G401.6 (cell line): ENCODE results near the gene MT2A.
"Not testable (repeated sequence)": the region's sequence is repeated elsewhere in the genome, so short reads cannot be mapped to it uniquely, and the experiment has no call there.

Experiments
- FAIRE-seq: peaks from 2 replicates; lab custom pipeline; 2012; peaks lifted over from hg19 to GRCh38; lab: Jason Lieb, UNC

Gene MT2A

DNA sequence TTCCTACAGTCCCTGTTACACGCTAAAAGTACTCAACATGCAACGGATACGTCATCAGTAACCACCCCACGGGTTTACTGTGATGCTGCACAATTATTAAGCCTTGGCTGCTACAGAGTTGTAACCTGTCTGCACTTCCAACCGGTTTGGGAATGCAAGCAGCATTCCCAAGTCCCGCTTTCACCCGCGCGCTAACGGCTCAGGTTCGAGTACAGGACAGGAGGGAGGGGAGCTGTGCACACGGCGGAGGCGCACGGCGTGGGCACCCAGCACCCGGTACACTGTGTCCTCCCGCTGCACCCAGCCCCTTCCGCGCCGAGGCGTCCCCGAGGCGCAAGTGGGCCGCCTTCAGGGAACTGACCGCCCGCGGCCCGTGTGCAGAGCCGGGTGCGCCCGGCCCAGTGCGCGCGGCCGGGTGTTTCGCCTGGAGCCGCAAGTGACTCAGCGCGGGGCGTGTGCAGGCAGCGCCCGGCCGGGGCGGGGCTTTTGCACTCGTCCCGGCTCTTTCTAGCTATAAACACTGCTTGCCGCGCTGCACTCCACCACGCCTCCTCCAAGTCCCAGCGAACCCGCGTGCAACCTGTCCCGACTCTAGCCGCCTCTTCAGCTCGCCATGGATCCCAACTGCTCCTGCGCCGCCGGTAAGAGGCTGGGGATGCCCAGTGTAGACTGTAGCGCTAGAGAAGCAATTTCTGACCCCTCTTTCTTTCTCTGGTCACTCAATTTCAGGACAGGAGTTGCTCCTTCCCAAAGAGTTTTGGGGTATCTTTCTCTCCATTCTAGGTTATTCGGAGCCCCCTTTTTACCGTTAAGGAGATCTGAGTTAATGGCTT lies at the start of gene MT2A:
Gene MT2A, plus strand, starts transcription at position 542 of the 833 bp plus-strand sequence. Its CDS starts 72 bp downstream, at position 614.
- no peak for FAIRE-seq

- no peak for FAIRE-seq
Observed at GRCh38 chr16:56559109-56559508, 49.3 kb upstream of the MT2A start.

- no peak for FAIRE-seq
Observed at GRCh38 chr16:56560447-56560846, 47.9 kb upstream of the MT2A start.

- FAIRE-seq: no peak
Observed at GRCh38 chr16:56561126-56561525, 47.3 kb upstream of the MT2A start.

GRCh38 chr16:56564793-56565477 lies 43.4 kb upstream of the MT2A start, which contains the start of gene MT4:
TSS of gene MT4 (plus strand) at chr16:56565073. CDS start at chr16:56565129, 56 bp downstream.
- FAIRE-seq: no peak

DNA sequence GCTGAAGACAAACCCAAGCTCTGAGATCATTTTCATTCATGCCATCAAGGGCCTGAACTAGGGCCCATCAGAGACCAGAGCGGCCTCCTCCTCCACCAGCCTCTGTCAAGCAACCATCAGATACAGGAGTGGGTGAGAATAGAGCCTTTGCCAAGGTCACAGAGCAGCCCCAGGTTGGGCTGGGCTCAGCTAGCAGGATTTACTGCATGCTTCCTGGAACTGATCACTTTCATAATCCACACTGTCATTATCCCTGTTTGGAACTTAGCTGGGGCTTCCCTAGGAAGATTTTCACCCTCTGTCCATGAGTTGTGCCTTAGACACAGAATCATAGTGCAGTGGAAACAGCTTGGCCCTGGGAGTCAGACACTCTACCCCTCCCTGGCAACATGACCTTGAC lies 38.4 kb upstream of the MT2A start:
- FAIRE-seq: no peak

DNA sequence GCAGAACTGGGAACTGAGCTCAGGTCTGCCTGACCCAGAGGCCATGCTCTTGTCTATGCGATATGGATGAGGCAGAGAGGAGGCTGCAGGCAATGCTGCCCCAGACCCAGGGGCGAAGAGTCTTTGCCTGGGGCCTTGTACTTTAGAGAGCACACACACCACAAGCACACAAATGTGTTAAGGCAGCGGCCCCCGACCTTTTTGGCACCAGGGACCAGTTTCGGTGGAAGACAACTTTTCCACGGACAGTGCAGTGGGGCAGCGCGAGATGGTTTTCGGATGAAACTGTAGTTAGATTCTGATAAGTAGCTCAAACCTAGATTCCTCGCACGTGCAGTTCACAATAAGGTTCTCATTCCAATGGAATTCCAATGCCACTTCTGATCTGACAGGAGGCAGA lies 36.9 kb upstream of the MT2A start:
- FAIRE-seq: no peak

DNA sequence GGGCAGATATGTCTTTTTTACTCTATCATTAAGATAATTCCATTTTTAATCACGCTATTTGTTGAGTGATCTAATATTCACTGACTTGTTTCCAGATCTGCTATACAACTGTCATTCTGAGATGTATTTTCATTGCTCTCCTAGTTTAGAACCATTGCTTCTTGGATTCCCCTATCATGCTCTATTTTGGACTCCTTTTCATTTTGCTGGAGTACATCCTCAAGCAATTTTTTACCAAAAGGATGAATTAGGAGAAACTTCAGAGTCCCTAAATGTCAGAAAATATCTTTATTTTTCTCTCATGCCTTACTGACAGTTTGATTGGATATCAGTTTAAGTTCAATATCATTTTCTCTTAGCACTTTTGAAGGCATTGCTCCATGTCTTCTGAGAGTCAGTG lies 33.8 kb upstream of the MT2A start:
- no peak for FAIRE-seq

DNA sequence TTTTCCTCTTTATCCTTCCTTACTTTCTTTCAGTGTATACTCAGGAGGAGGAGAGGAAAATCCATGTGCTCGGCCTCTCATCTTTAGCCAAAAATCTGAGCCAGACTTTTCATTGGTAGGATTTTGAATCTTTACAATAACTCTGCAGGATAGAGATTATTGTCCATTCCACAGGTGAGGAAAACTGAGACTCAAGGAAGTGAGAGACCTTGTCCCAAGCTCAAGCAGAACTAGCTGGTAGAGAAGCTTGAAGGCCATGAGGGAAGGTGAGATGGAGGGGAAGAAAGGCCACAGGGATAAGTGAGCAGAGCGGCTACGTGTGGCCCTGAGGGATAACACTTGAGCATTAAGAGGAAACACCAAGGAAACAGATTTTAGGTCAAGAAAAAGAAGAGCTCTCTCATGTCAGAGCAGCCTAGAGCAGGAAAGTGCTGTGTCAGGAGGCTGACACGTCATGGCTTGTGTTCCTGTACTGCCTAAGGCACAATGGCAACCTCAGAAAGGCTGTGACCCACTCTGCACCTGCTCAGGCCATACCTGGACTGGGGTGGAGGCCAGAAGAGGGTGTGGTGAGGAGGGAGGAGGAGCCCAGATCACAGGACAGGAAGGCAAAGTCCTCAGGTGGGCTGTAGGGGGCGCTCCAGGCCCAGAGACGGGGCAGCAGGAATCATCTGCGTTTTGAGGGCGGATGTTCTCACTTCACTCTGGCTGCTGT lies 31.6 kb upstream of the MT2A start:
- FAIRE-seq: no peak

DNA sequence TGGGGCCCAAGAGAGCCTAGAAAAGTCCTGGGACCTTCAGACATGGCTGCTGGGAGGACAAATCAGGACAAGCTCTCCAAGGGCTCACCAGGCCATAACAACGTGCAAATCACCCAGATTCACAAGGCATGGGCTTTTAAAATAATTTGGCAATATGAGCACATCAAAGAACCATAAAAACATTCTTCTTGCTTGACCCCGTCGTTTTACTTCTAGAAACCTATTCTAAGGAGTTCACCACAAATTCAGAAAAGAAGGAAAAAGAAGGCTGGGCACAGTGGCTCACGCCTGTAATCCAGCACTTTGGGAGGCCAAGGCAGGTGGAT lies 31.1 kb upstream of the MT2A start:
- FAIRE-seq: no peak

- no peak for FAIRE-seq
Observed at GRCh38 chr16:56580391-56581048, 27.9 kb upstream of the MT2A start.

DNA sequence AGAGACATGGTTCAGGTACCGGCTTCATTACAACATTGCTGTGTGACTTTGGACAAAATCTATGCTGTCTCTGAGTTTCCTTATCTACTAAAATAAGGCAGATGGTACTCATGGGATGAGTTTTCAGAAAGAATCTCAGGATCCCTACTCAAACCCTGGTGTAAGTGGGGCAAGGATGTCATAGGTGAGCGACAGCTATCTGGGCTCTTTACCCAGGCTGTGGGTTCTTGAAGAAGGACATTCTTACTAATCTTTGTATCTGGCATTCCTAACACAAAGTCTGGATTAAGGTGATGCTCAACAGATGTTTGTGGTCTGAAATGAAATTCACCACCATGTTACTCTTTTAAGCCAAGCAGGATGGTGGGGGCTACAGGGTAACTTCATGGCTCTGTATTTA lies 25.5 kb upstream of the MT2A start:
- FAIRE-seq: not testable (repeated sequence)

DNA sequence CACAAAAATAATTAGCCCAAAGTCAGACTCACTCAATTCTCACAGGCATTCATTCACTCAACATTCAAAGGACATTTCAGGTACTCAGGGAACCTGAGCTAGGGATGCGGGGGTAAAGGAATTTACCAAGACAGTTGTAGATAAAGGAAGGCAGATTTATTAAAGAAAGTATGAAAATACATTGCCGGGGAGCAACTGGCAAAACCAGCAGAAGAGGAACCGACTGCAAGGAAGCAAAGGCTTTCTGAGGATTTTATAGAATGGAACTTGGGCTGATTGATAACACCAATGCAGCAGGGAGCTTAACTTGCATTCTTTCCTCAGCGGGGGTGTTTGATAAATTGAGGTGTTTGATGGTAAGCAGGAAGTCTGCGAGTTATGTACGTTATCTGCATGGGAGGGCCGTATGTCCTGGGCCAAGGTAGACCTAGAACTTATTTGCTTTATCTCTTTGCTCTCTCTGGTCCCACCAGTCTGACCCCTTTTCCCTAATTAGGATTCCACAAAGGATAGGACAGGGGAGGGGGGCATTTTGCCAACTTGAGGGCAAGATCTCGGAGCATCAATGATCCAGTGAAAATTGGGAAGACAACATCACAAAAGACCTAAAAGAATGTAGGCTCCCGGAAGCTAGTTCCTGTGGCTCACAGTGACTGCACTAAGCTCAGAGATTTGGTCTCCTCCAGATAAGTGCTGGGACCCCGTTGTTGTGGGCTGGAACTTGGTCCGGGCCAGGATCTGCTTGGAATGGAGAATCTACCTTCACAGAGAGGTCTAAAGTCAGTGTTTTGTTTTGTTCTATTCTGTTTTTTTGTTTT lies 24.8 kb upstream of the MT2A start:
- FAIRE-seq: no peak

- FAIRE-seq: no peak
Observed at GRCh38 chr16:56584276-56584675, 24.1 kb upstream of the MT2A start.

DNA sequence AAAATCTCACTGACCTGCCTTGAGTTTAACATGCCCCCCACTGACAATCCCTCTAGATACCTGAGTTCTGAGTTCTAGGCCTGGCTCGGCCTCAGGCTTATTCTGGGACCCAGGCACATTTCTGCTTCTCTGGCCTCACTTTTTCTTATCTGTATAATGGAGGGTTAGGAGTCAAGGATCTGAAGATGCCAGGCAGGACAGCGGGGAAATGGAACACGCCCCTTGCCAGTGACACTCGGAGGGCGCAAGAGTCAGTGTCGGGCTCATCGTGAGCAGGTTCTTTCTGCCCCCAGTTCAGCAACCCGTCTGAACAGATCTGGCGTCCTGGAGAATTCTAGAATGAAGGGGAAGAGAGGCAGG lies 19.6 kb upstream of the MT2A start:
- no peak for FAIRE-seq

DNA sequence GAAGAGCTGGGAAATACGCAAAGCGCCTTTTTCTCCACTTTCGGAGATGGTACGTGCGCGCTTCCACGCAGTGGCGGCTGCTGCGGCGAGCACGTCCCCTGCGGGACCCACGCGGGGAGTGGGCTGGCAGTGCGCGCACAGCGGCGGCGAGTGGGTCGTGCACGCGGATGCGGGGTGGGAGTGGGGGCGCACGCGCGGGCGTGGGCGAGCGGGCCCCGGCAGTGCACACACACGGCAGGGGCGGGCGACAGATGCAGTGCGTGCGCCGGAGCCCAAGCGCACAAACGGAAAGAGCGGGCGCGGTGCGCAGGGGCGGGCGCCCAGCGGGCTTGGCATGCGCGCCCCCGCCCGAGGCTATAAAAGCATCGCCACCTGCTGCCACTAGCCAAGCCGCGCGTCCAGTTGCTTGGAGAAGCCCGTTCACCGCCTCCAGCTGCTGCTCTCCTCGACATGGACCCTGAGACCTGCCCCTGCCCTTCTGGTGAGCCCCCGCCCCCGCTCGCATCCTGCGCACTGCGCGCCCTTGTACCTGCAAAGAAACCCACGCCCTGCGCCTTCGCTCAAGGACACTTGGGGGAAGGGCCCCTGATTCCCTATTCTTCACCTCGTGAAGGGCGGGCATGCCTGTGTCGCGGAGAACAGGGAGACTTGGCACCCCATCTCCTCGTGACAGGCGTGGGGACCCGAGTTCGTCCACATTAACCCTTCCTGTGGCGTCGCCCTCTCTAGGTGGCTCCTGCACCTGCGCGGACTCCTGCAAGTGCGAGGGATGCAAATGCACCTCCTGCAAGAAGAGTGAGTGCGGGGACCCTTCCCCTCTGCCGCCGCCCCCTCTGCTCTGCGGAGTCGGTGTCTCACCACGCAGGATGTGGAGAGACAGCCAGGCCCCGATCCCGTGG lies 19.0 kb upstream of the MT2A start, which contains the start of gene MT3:
Gene MT3, plus strand, starts transcription at position 388 of the 899 bp plus-strand sequence. Its CDS starts 63 bp downstream, at position 451.
- no peak for FAIRE-seq

- FAIRE-seq: no peak
Observed at GRCh38 chr16:56591377-56592060, 16.9 kb upstream of the MT2A start.

- no peak for FAIRE-seq
Observed at GRCh38 chr16:56593573-56594291, 14.7 kb upstream of the MT2A start.

GRCh38 chr16:56594292-56594619 lies 14.1 kb upstream of the MT2A start:
- no peak for FAIRE-seq
